IPS DF 19.7 (cell line): ENCODE results near the gene SPATA17.
A peak's percentile ranks its signal among the peaks of the same experiment; 100 is the strongest.
"Not testable (repeated sequence)": the region's sequence is repeated elsewhere in the genome, so short reads cannot be mapped to it uniquely, and the experiment has no call there.

Experiments
- DNase-seq: peaks from one replicate; pipeline ENCODE4 v3.0.0-alpha.2; 2013; ENCODE audit warnings: low read depth, low spot score

Gene SPATA17, protein sequence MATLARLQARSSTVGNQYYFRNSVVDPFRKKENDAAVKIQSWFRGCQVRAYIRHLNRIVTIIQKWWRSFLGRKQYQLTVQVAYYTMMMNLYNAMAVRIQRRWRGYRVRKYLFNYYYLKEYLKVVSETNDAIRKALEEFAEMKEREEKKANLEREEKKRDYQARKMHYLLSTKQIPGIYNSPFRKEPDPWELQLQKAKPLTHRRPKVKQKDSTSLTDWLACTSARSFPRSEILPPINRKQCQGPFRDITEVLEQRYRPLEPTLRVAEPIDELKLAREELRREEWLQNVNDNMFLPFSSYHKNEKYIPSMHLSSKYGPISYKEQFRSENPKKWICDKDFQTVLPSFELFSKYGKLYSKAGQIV

DNA sequence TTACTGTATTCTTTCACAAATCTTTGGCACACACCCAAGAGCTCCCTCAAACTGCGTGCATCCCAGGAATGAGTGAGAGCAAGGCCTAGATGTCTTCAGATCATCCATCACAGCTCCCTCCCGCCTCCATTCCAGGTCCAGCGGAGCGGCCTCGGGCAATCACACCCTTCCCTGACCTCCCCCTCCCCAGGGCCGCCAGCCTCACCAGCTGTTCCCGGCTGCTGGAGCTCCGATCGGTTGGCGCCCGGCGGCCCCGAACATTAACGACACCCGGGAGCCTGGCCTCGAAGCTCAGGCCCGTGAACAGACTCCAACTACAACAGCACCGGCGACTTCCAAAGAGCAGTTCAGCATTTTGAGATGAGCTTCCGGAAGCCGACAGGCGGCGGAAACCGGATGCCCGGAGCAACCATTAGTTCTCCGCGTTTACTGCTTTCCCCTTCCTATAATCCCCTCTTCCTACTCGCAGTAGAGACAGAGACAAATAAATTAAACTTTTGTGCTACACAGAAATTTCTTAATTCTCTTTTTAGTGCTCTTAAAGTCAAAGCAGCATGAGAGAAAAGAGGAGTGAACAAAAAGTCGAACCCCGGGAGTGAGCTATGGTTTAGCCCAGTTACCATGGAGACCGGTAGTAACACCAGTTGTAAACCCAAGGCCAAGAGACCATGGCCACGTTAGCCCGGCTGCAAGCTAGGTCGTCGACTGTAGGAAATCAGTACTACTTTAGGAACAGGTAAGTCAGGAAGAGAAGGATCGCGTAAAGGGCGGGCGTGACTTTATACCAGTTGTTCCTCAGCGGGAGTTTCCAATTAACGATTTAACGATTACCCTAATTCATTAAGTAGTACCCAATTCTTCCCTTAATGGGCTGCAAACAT, at the start of gene SPATA17, which contains the start of gene GPATCH2:
TSS of gene SPATA17 (plus strand) at position 634 of the 881 bp plus-strand sequence. CDS start at position 669, 35 bp downstream.
TSS of gene GPATCH2 (minus strand) at position 380 of the 881 bp plus-strand sequence. CDS start at position 261, 119 bp downstream.
- DNase-seq = peak; percentile 52

DNA sequence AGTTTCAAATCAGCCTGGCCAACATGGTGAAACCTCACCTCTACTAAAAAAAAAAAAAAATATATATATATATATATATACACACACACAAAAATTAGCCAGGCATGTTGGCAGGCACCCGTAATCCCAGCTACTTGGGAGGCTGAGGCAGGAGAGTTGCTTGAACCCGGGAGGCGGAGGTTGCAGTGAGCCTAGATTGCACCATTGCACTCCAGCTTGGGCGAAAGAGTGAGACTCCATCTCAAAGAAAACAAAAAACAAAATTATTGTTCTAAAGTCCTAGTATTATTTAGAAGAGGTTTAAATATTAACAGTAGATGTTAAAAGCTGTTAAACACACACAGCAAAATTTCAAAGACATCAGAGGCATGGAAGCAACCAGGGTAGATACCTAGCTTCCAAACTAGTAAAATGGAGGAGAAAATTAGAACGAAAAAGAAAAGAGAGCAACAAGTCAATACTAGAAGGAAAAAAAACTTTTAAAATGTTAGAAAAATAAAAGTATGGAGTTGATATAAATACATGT, 46.8 kb upstream of the SPATA17 start:
- DNase-seq = not testable (repeated sequence)

DNA sequence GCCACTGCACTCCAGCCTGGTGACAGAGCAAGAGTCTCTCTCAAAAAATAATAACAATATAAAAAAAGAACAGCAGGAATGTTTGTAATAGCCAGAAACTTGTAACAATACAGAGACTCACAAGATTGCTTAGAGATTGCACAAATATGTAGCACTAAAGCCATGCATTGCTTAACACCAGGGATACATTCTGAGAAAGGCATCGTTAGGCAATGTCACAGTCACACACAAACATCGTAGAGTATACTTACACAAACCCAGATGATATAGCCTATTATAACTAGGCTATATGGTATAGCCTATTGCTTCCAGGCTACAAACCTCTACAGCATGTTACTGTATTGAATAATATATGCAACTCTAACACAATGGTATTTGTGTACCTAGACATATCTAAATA, 45.6 kb upstream of the SPATA17 start:
- DNase-seq = no peak

DNA sequence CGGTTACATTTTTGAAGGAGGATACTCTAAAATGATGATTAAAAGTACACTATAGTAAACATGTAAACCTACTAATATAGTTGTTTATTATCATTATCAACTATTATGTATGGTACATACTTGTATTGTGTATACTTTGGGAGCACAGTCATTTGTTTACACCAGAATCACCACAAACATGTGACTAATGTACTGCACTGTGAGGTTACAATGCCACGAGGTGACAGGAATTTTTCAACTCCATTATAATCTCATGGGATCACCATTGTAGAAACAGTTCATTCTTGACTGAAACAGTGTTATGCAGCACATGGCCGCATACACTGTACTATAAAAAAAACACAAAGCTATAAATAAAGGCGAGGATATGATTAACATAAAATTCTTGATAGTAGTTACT, 44.6 kb upstream of the SPATA17 start:
- no peak for DNase-seq

DNA sequence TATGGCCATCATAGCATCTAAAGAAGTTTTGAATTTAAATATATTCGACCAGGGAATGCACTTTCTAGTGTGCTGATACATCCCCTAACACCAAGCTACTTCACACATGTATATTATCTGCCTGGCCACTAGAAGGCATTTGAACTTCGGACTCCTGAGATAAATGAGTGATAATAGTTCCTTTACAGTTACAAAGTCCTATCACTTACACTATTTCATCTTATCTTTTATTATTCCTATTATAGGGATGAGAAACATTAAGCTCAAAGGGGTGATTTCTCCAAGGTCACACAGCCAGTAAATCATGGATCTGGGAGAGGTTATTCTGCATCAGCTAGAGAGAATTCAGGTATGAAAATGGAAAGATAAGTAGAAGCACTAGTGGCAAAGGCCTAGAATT, 40.5 kb upstream of the SPATA17 start:
- no peak for DNase-seq

DNA sequence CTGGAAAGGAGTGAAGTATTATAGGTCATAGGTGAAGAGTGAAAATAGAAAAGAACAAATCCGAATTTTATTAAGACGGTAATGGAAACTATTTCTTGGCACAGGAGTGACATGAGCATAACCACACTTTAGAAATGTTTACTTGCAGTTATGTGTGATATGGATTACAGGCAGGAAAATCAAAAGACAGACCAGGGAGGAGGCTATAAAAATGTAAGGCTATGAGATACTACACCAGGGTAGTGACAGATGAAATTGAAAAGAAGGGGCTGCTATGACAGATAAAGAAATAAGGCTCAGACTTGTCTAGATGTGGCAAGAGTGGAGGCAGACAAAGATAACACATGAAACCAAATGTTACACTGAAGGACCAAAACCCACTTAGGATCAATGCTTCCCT, 32.0 kb upstream of the SPATA17 start:
- no peak for DNase-seq

DNA sequence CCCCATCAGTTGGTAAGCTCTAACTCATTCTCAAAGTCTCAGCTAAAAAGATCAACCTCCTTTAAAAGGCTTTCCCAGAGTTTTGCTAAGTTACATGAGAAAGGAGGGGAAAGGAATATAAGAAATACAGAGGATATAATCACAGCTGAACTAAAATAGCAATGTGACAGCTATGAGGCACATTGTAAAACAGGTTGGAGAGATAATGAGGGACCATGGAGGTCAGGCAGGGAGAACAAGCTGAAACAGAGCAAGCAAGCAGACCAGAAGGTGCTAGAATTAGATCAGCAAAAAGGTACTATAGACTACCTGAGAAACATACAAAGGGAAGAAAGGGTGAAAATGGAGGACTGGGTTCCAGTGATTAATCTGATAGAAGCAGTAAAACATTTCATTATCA, 28.8 kb upstream of the SPATA17 start:
- DNase-seq = no peak

DNA sequence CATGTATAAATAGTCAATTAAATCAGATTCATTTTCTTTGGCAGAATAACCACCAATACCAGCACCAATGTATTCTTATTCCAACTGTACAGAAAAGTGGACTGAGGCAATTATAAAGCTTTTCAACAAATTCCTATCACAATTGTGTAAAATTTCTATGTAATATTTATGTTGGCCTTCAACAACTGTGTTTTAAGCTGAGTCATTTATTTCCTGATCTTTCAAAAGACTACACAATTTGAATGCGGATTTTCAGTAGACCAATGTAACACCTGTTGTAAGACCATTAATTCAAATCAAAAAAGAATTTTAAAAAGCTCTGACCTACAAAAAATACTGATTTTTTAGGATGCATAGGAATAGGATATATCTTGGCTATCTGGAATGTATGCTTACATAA, 25.8 kb upstream of the SPATA17 start:
- DNase-seq = no peak

DNA sequence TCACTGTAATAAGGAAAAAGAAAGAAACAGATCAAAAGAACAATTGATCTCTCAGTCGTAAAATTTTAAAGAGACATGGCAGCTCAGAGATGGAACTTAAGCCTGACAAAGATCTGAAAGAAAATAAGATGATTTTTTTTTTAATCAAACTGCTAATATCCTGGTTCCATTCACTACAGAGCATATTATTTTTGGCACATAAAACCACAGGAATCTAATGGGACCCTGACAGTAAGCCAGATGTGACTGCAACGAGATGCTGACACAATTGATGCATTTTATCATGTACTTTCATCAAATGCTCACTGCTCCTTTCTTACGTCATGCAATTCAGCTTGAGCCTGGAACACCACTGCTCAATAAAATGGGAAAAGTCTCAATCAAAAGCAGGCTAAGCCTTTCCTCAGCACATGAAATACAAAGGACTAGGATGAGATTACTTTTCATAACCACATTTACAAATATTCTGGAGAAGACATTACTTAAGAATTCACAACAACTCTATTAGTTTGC, 16.9 kb upstream of the SPATA17 start:
- no peak for DNase-seq

DNA sequence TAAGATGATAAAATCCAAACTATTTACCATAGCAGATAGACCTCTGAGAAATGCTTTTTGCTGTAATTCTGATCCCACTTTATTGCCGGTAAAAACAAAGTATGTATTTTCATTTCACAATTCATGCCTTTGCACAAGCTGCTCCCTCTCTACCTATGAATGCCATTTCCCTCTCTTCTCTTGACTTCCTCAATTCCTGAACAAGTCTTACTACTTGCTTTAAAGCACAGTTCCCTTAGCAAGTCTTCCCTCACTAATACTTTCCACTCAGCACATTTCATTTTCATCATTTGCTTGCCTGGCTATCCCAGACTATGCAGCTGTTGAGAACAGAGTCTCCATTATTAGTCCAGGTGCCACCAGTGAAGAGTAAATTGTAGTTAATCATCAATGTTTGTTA, 14.0 kb upstream of the SPATA17 start:
- no peak for DNase-seq

DNA sequence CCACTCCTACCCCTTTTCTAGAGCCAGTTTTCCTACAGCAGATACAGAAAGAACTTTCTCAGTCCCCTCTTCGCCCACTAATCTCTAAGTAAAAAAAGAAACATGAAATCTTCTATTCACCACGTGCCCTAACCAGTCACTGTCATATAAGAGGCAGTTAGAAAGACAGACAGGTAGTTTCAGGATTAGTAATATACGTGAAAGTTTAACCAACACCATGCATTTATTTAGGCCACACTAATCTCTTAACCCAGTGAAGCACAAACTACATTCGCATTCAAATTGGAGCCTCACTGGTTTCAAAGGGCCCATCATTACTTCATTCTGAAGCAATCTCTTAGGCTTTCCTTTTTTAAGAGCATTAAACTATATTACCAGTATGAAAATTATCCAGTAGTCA, 10.3 kb upstream of the SPATA17 start:
- no peak for DNase-seq

DNA sequence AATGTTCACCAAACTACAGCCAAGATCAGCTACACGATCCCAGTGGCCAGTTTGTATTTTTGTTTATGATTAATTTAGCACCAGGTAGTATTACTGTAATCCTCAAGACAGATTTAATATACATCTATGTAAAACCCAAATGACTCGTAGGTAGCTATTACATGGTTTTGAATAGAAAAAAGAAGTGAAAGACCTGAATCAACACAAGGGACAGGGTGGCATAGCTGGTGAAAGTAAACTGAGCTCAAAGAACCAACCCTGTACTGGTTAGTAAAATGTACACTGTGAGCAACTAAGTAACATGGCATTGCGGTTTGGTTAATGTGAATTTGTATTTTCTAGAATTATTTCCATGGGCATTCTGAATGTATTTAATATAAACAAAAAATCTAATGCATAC, 9.1 kb upstream of the SPATA17 start:
- DNase-seq = no peak

DNA sequence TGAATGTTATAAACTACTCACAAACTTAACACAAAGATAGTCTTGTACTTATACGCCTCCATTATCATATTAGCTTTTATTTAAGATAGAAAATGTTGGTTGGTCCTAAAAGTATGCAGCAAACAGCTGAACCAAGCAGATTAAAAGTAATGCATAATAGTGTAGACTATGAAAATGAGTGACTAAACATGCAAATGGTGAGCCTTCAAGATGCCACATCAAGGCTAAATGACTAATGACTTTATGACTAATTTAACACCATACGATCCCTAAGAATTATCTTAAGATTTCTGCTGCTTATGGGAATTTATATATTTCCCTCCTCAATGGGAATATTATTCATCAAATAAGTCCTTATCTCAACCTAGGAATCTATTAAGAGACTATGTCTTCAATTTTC, 4.8 kb upstream of the SPATA17 start:
- no peak for DNase-seq

DNA sequence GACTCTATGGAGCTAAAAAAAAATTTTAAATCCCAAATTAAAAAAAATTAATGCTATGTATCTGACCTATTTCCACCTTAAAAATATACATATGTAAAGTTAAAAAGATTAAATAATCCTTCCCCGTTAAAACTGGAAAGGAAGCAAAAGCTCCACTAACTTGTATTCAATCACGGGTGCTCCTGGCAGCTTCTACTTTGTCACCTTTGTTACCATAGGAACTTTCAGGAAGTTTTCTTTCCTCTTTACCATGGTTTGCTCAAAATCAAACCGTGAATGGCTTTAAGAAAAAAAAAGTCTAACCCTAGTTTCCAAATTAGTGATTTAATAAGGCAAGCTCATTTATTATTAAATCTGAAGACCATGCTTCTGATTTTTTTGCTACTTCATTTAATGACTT, 3.7 kb upstream of the SPATA17 start:
- DNase-seq = no peak

DNA sequence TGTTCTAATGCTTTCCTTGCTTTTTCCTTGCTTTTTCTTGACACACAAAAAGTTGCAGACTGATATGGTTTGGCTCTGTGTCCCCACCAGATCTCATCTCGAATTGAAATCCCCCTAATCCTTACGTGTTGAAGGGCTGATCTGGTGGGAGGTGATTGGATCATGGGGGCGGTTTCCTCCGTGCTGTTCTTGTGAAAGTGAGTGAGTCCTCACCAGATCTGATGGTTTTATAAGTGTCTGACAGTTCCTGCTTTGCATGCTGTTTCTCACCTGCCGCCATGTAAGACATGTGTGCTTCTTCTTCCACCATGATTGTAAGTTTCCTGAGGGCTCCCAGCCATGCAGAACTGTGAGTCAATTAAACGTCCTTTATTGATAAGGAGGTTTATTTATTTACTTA, 11.3 kb downstream of the SPATA17 start:
- no peak for DNase-seq

DNA sequence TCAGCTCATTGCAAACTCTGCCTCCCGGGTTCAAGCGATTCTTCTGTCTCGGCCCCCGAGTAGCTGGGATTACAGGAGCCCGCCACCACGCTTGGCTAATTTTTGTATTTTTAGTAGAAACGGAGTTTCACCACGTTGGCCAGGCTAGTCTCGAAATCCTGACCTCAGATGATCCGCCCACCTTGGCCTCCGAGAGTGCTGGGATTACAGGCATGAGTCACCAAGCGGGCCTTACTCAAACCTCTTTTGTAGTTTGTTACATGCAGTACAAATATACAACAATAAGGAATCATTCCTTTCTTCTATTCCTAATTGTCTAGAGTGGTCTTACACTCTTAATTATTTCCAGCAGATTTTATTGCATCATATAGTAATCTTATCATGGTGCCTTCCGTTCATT, 16.6 kb downstream of the SPATA17 start:
- DNase-seq = no peak

DNA sequence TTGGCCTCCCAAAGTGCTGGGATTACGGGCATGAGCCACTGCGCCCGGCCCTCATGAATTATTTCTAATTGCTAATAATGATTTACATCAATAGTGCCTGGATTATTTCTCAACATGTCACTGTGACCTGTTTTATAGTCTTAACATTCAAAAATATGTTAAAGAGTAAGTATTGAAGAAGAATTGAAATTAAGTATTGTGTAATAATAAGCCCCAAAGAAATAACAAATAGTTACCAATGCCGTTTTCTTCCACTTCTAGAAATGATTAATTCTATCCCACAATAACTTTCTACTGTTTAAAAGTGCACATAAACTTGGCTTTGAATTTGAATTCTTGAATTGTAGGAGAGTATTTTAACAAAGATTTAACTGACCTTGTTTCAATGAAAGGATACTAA, 19.5 kb downstream of the SPATA17 start:
- DNase-seq = no peak

DNA sequence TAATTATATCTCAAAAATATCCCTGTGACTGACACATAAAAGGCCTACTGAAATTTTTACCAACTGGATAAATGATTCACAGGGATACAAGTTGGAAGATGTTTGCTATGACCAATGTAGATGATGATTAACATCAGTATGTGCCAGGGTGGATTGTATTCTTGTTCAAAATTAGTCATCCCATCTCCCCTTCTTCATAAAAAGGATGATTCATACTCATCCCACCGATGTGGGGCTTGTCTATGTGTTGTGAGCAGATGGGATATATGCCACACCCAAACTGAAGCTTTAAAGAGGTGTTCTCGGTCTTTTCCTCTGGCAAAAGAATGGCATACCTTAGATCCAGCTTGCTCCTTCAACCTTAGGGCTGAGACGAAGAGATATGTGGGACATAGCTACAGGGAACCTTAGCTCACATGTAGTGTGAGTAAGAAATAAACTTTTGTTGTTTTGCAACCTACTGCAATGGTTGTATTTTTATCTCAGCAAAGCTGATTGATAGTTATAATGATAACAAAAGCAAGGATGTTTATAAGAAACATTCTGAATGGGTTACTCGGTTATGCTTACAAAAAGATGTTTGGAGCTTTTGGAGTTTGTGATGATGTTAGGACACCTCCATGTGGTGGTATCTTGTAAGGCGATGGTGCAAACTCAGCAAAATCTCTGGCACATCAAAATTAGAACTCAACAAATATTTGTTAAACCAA, 29.4 kb downstream of the SPATA17 start:
- DNase-seq = no peak

DNA sequence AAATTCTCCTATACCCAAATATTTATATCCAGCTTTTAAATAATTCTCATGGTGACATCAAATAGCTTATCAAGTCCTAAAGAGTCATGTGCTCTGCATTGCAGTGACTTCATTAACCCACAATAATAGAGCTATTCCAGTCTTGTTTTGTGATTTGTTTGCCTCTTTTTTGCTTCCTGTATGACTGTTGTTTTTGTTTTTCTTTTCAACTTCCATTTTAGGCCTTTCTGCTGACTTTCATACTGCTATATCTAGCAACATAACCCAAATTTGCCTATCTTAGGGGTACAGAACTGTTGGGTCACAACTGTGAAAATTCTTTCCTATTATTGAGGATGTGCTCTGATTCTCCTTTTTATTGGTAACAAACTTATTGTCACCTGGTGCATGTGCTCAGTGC, 30.3 kb downstream of the SPATA17 start:
- no peak for DNase-seq

DNA sequence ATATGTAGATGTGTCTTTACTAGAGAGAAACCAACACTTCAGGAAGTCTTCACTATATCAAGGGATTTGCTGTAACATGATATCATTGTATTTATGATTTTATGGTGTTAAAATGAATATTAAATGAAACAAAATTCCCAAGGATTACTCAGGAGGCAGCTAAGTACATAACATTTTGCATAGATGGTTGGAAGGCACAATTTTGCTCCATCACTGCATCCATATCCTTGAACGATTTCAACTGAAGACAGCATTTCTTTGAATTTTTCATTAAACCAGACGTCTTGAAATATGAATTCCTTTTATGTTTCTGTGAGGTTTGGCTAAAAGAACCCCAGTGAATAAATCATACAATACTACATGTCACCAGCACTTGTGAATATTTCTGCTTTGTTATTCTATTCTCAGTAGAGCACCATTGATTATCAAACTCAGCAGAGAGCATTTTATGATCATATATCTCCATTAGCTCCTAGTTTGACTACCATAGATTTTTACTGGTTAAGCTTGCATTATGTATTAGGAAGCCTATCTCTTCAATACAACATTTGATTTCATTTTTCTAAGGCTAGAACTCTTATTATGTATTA, 37.3 kb downstream of the SPATA17 start:
- DNase-seq = no peak

DNA sequence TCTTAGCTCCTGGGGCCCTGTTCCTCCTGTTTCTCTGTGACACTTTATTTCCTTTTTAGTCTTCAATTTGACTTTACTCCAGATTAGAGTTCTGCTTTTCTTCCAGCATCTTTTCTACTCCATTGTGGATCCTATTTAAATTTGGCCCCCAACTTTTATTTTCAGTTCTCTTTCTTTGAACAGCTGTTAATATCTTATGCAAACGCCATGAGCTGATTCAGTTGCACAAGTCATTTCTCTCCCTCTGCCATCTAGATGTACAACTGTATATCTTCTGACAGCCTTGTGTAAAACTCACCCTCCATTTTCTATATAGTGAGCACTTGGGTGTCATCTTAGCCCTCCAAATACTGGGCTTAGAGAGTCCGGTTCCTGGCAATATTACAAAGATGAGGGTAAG, 42.2 kb downstream of the SPATA17 start:
- DNase-seq = no peak
